ENCODE results near the gene TP73. TPM values are rescaled to one million over a fixed set of nuclear protein-coding genes. Genes with fewer than 3 reads are reported as not detected.

The TP73 gene
- total RNA-seq, 1 donor from 2014 or later, result 0.05 TPM

DNA sequence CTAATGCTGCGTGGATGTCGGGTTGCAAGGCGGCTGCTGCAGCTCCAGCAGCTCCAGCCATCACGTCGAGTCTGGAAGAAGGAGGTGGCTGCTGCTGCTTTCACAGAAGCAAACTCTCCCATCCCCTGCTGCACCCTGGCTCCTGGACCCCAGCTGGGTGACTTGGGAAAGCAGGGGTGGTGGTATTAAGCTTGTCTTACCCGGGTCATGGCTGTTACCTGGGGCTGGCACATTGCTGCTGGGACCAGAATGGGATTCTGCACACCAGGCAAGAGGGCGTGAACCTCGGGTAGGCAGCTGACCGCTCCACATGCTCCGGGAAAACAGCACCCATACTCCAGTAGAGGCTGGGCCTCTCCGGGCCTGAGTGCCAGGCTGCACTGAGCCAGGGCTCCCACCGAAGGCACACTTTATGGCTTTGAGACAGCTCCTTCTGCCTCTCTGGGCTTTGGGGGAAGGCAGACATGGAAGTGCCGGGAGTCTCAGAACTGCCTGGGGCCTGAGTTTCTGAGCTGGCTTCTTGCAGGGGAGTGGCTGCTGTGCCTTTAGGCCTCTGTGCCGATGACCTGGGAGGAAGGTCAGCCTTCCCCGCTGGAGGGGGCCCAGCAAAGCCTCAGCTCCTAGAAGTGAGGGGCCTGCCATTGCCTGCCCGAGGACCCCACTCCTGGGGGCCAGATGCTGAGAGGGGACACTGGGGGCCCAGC lies 121.4 kb downstream of the TP73 start:
- no peak for DNase-seq
- H3K4me3 ChIP-seq, result peak overlapping the region; percentile 74
- no peak for TF ChIP-seq CTCF (IDR thresholded peaks at IDR 0.05; ENCODE audit: borderline replicate concordance)

DNA sequence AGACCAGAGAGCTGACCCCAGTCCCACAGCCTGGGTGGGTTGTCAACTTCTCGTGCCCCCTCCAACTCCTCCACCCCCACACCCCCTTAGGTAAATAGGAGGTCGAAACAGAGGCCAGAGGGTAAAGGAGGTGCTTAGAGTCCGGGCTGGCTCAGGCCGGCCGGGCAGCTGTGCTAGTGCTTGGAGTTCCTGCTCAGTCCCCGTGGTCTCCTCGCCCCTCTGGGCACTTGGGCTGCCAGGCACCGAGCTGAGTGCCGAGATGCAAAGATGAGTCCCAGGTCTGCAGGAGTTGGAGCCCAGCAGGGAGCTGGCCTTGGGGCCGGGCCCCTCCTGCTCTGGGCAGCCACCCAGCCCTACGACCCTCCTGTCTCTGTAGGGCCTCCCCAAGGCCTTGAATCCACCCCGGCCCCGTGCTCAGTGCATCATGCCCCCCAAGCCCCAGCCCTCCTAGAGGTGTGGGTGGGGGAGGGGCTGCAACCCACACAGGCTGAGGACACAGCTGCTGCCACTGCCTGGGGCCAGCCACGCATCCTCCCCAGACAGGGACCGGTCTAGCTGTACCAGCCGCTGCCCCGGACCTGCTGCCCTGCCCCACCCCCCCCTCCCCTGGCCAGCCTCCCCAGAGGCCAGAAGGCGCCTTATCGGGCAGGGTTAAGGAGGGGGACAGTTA lies 122.1 kb downstream of the TP73 start:
- Histone ChIP-seq H3K36me3 (peaks cover 8% of the 10 kb centered on the region), H3K4me1 (peaks cover 59% of the 10 kb centered on the region), H3K9me3 (replicated peaks) (no peaks in the 10 kb centered on the region), H3K27me3 (ENCODE audit: low read depth) (peaks cover 16% of the 10 kb centered on the region), H3K27ac (replicated peaks) (peak overlapping the region; percentile 19), H3K4me3 (no peak overlapping the region)
- no peak for DNase-seq
- intact Hi-C loops (cut with micrococcal nuclease), result no loop called here
- TF ChIP-seq CTCF (IDR thresholded peaks at IDR 0.05; ENCODE audit: borderline replicate concordance), result no peak

More for the DNA sequence above, 121.4 kb downstream of the TP73 start:
- Histone ChIP-seq H3K27ac (replicated peaks) (peak overlapping the region; percentile 83), H3K9me3 (replicated peaks) (no peaks in the 10 kb centered on the region), H3K36me3 (peaks cover 1% of the 10 kb centered on the region), H3K27me3 (ENCODE audit: low read depth) (peaks cover 16% of the 10 kb centered on the region), H3K4me1 (peaks cover 54% of the 10 kb centered on the region)
- intact Hi-C loops (cut with micrococcal nuclease), result no loop called here

DNA sequence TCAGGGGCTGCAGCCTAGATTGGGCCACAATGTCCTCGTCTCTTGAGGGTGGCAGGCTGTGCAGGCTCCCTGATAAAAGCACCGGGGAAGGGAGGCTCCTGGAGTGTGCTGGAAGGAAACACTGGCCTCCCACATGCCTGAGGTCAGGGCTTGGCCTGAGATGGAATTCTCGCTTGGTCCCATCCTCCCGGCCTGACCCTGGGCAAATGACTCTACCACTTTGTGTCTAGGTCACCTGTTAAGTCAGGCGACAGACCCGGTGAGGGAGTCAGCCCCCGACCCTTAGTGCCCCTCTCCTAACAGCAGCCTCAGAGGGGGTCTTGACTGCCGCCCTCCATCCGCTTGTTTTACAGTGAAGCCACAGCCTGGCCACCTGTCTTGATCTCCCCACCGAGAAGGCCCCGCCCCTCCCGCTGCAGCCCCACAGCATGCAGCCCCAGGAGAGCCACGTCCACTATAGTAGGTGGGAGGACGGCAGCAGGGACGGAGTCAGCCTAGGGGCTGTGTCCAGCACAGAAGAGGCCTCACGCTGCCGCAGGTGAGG lies 122.7 kb downstream of the TP73 start:
- Histone ChIP-seq H3K36me3 (peaks cover 14% of the 10 kb centered on the region), H3K9me3 (replicated peaks) (no peaks in the 10 kb centered on the region), H3K4me1 (peaks cover 59% of the 10 kb centered on the region), H3K27me3 (ENCODE audit: low read depth) (peaks cover 15% of the 10 kb centered on the region), H3K4me3 (no peak overlapping the region), H3K27ac (replicated peaks) (peak overlapping the region; percentile 19)
- intact Hi-C loops (cut with micrococcal nuclease), result no loop called here
- no peak for TF ChIP-seq CTCF (IDR thresholded peaks at IDR 0.05; ENCODE audit: borderline replicate concordance)
- no peak for DNase-seq

DNA sequence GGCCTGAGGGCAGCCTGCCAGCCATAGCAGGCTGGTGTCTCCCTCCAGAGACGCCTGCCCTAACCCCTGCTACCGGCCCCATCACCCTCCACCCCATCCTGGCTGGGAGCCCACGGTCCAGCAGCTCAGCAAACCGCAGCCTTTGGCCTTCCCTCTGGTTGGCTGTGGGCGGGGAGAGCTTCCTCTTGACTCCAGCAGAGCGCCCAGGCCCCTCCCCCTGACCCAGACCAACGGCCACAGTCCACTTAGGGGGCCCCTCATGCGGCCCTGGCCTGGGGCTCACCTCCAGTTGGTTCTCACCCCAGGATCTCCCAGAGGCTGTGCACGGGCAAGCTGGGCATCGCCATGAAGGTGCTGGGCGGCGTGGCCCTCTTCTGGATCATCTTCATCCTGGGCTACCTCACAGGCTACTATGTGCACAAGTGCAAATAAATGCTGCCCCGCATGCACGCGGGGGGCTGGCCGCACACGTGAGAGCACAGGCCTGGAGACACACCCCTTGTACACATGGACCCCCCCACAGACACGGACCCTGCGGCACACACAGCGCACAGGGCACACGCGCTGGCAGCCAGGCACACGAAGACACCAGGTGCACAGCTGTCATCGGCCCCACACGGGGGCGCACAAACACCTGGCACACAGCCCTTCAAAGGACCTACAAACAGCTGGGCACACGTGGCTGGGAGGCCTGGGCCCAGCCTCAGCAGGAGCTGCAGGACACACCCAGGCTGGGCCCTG lies 123.3 kb downstream of the TP73 start:
- H3K4me1 ChIP-seq, result peaks cover 59% of the 10 kb centered on the region
- peak; percentile 57 for DNase-seq
- intact Hi-C loops (cut with micrococcal nuclease), result no loop called here

More for the DNA sequence above, 123.3 kb downstream of the TP73 start:
- no peaks in the 10 kb centered on the region for H3K9me3 ChIP-seq (replicated peaks)
- H3K27ac ChIP-seq (replicated peaks), result peak overlapping the region; percentile 19
- peaks cover 9% of the 10 kb centered on the region for H3K27me3 ChIP-seq (ENCODE audit: low read depth)
- TF ChIP-seq CTCF (IDR thresholded peaks at IDR 0.05; ENCODE audit: borderline replicate concordance), result no peak
- peaks cover 21% of the 10 kb centered on the region for H3K36me3 ChIP-seq
- no peak overlapping the region for H3K4me3 ChIP-seq

All from left ventricle myocardium inferior (tissue), 1 donor.